ENCODE data around the gene ZBTB9.

Gene ZBTB9

GRCh38 chr6:33450434-33450833, 3.9 kb upstream of the ZBTB9 start:
- DNase-seq (ENCODE audit: low read depth): no peak
- H3K4me3 ChIP-seq (ENCODE audit: low read depth, low read length): no peak overlapping the region
- TF ChIP-seq CTCF (IDR thresholded peaks at IDR 0.05; ENCODE audit: insufficient read depth, low read depth, low read length, missing control alignments): no peak

GRCh38 chr6:33451606-33452005, 2.8 kb upstream of the ZBTB9 start:
- no peak for DNase-seq (ENCODE audit: low read depth)
- no peak overlapping the region for H3K4me3 ChIP-seq (ENCODE audit: low read depth, low read length)
- no peak for TF ChIP-seq CTCF (IDR thresholded peaks at IDR 0.05; ENCODE audit: insufficient read depth, low read depth, low read length, missing control alignments)

GRCh38 chr6:33452496-33452895, 1.9 kb upstream of the ZBTB9 start:
- no peak overlapping the region for H3K4me3 ChIP-seq (ENCODE audit: low read depth, low read length)
- no peak for TF ChIP-seq CTCF (IDR thresholded peaks at IDR 0.05; ENCODE audit: insufficient read depth, low read depth, low read length, missing control alignments)
- no peak for DNase-seq (ENCODE audit: low read depth)

- no peak for TF ChIP-seq CTCF (IDR thresholded peaks at IDR 0.05; ENCODE audit: insufficient read depth, low read depth, low read length, missing control alignments)
- peak overlapping the region; percentile 90 for H3K4me3 ChIP-seq (ENCODE audit: low read depth, low read length)
- DNase-seq (ENCODE audit: low read depth): no peak
Observed at GRCh38 chr6:33453393-33454008, 875 bp upstream of the ZBTB9 start.

- no peak for TF ChIP-seq CTCF (IDR thresholded peaks at IDR 0.05; ENCODE audit: insufficient read depth, low read depth, low read length, missing control alignments)
- no peak for DNase-seq (ENCODE audit: low read depth)
- H3K4me3 ChIP-seq (ENCODE audit: low read depth, low read length): peak overlapping the region; percentile 90
Observed at GRCh38 chr6:33455051-33455450, 675 bp downstream of the ZBTB9 start.

- DNase-seq (ENCODE audit: low read depth): no peak
- TF ChIP-seq CTCF (IDR thresholded peaks at IDR 0.05; ENCODE audit: insufficient read depth, low read depth, low read length, missing control alignments): no peak
- H3K4me3 ChIP-seq (ENCODE audit: low read depth, low read length): no peak overlapping the region
Observed at GRCh38 chr6:33456156-33456555, 1.8 kb downstream of the ZBTB9 start.

- TF ChIP-seq CTCF (IDR thresholded peaks at IDR 0.05; ENCODE audit: insufficient read depth, low read depth, low read length, missing control alignments): no peak
- no peak for DNase-seq (ENCODE audit: low read depth)
- no peak overlapping the region for H3K4me3 ChIP-seq (ENCODE audit: low read depth, low read length)
Observed at GRCh38 chr6:33458676-33459075, 4.3 kb downstream of the ZBTB9 start.

All from GM12865 (cell line).